BE2C (cell line): ENCODE measurements around the gene TMEM60.

Experiments
- DNase-seq: peaks from one replicate; pipeline ENCODE4 v3.0.0-alpha.2; 2020
- H3K27me3 ChIP-seq: fragments of 250-450 bp; sonication (Bioruptor Pico); 2 replicates; pipeline ENCODE4 v1.5.1; 2020; ENCODE audit warnings: mild to moderate bottlenecking
- H3K36me3 ChIP-seq: fragments of 250-450 bp; sonication (Bioruptor Pico); 2 replicates; pipeline ENCODE4 v1.5.1; 2020; ENCODE audit warnings: mild to moderate bottlenecking
- H3K4me1 ChIP-seq: fragments of 250-450 bp; sonication (Bioruptor Pico); 2 replicates; pipeline ENCODE4 v1.5.1; 2020
- H3K4me3 ChIP-seq: 2 replicates; pipeline ENCODE4 v1.5.1; 2011; ENCODE audit warnings: low read depth, low read length
- H3K9me3 ChIP-seq: fragments of 250-450 bp; sonication (Bioruptor Pico); 2 replicates; pipeline ENCODE4 v1.5.1; 2020
- CTCF ChIP-seq: IDR thresholded peaks from 2 replicates; pipeline ENCODE4 v1.5.1; 2012; ENCODE audit warnings: mild to moderate bottlenecking, low read depth, low read length

The TMEM60 gene

GRCh38 chr7:77808517-77808916 lies 10.3 kb upstream of the TMEM60 start:
- Histone ChIP-seq H3K9me3 (no peaks in the 10 kb centered on the region), H3K36me3 (peaks cover 4% of the 10 kb centered on the region; the same call in 1 of the 2 replicates), H3K4me3 (no peak overlapping the region), H3K27me3 (no peaks in the 10 kb centered on the region), H3K4me1 (peaks cover 8% of the 10 kb centered on the region)
- TF ChIP-seq CTCF: no peak
- no peak for DNase-seq

- Histone ChIP-seq H3K9me3 (no peaks in the 10 kb centered on the region), H3K27me3 (no peaks in the 10 kb centered on the region), H3K4me1 (no peaks in the 10 kb centered on the region; the same call in 1 of the 2 replicates), H3K36me3 (peaks cover 4% of the 10 kb centered on the region; the same call in 1 of the 2 replicates), H3K4me3 (no peak overlapping the region)
- DNase-seq: no peak
- no peak for TF ChIP-seq CTCF
These were observed 8.2 kb upstream of the TMEM60 start for GRCh38 chr7:77806425-77806824.

- no peak for DNase-seq
- Histone ChIP-seq H3K4me1 (no peaks in the 10 kb centered on the region; the same call in 1 of the 2 replicates), H3K4me3 (no peak overlapping the region), H3K9me3 (no peaks in the 10 kb centered on the region), H3K36me3 (no peaks in the 10 kb centered on the region), H3K27me3 (no peaks in the 10 kb centered on the region)
- no peak for TF ChIP-seq CTCF
These were observed 4.5 kb upstream of the TMEM60 start for GRCh38 chr7:77802557-77803405.

- no peak for DNase-seq
- no peaks in the 10 kb centered on the region for H3K36me3 ChIP-seq
- no peaks in the 10 kb centered on the region for H3K9me3 ChIP-seq
- no peak for TF ChIP-seq CTCF
- H3K4me3 ChIP-seq: no peak overlapping the region
- no peaks in the 10 kb centered on the region for H3K27me3 ChIP-seq
- H3K4me1 ChIP-seq: no peaks in the 10 kb centered on the region; the same call in none of the 2 replicates
These were observed 2.5 kb upstream of the TMEM60 start for GRCh38 chr7:77800730-77801129.

- no peak for DNase-seq
- H3K4me3 ChIP-seq: peak overlapping the region; percentile 89
- H3K9me3 ChIP-seq: no peaks in the 10 kb centered on the region
- no peak for TF ChIP-seq CTCF
- no peaks in the 10 kb centered on the region; the same call in none of the 2 replicates for H3K4me1 ChIP-seq
- no peaks in the 10 kb centered on the region for H3K36me3 ChIP-seq
- H3K27me3 ChIP-seq: no peaks in the 10 kb centered on the region
These were observed 1.9 kb upstream of the TMEM60 start for GRCh38 chr7:77800158-77800557.
